ENCODE results near the gene FNDC3B.

Gene FNDC3B

GRCh38 chr3:172272698-172273097, 233.3 kb downstream of the FNDC3B start:
- DNase-seq = no peak

DNA sequence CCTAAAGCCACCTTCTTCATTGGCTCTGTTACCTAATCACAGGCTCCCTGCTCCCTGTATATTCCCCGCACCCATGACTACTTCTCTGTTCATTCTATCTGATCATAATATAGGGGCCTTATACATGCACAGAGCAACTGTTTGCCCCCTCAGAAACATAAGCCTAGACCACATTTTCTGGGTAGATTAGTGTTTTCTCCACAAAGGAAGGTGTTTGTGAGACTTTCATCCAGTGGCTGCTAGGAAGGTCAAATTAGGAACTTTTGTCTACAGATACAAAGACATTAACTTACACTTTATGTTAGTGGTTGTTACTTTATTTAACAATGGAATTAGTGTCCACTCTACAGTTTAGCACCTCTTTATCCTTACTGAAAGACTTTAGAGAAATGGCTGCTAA, 234.0 kb downstream of the FNDC3B start:
- no peak for DNase-seq

DNA sequence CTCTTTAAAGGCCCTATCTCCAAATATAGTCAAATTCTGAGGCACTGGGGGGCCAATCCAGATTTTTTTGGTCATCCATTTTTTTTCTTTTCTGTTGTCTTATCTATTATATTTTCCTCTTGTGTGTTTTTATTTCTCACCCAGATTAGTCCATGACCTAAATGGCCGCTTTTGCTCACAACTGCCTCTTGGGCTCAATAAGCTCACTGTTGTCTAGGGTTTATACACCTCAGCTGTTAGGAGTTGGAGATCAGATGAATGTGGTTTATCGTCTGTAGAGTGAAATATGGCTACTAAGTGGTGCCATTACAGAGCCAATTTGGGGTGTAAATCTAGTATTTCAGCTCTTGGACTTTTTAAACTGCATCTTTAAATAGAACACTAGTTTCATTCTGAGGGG, 235.5 kb downstream of the FNDC3B start:
- DNase-seq = no peak

DNA sequence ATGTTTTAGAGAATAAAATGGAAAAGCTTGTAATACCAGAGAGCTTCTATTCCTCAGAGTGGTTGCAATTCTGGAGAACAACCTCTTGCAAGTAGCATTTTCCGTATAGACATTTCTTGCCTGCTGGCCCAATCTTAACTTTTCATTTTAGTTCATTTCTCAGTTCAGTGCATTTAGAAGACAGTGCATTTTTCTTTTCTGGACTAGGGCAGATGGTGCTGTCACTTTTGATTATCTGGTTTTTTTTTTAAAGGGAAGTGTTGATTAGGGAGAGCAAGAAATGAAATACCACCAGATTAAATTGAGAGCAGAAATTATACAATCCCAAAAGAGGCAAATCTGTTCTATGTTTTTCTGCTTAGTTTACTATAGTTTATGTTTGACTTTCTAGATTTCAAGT, 236.2 kb downstream of the FNDC3B start:
- no peak for DNase-seq

- DNase-seq = no peak
Measured at GRCh38 chr3:172276103-172276502, 236.7 kb downstream of the FNDC3B start.

DNA sequence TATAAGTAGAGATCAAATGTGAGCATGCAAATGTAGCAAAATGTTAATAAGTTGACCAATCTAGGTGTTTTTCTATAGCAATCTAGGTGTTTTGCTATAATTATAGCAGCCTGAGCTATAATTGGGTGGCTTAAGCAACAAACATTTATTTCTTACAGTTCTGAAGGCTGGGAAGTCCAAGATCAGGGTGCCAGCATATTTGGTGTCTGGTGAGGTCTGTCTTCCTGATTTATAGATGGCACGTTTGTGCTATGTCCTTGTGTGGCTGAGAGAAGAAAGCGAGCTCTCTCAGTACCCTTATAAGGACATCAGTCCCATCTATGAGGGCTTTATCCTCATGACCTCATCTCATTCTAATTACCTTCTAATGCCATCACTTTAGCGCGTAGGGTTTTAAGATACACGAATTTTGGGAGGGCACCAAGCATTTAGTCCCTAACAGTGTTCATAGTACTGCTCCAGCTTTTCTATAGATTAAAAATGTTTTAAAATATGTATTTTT, 237.8 kb downstream of the FNDC3B start:
- no peak for DNase-seq

DNA sequence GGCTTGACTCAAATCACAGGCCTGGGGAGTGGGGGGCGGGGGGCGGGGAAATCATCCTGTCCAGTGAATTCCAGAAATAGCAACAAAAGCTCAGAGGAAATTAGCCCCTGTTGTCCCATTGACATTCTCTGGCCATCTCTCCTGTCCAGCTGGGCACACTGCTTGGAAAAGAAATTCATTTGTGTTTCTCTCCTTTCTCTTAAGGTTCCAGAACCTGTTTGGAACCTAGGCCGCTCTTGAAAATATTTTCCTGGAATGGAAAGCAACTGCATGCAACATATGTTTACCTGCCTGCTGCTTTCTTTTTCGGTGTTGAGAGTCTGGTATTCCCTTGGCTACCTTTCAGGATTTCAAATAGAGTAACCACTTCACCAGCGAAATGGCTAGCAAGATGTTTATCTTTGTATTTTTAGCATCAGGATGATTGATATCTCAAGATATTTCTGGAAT, 239.8 kb downstream of the FNDC3B start:
- DNase-seq = no peak

DNA sequence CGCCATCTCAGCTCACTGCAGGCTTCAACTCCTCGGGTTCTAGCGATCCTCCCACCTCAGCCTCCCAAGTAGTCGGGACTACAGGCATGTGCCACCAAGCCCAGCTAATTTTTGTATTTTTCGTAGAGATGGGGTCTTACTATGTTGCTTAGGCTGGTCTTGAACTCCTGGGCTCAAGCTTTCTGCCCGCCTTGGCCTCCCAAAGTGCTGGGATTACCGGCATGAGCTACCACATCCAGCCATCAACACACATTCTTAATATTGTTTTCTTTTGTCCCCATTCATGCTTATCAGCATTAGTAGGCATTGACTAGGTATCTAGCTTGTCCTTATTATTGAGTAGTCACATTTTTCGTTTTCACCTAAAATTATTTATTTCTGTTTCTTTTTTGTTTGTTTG, 240.6 kb downstream of the FNDC3B start:
- DNase-seq = no peak

GRCh38 chr3:172280406-172281051, 241.2 kb downstream of the FNDC3B start:
- no peak for DNase-seq

GRCh38 chr3:172281884-172282283, 242.5 kb downstream of the FNDC3B start:
- no peak for DNase-seq

- DNase-seq = no peak
Measured at GRCh38 chr3:172282850-172283249, 243.5 kb downstream of the FNDC3B start.

- DNase-seq = no peak
Measured at GRCh38 chr3:172283841-172284357, 244.5 kb downstream of the FNDC3B start.

- no peak for DNase-seq
Measured at GRCh38 chr3:172285844-172286243, 246.5 kb downstream of the FNDC3B start.

DNA sequence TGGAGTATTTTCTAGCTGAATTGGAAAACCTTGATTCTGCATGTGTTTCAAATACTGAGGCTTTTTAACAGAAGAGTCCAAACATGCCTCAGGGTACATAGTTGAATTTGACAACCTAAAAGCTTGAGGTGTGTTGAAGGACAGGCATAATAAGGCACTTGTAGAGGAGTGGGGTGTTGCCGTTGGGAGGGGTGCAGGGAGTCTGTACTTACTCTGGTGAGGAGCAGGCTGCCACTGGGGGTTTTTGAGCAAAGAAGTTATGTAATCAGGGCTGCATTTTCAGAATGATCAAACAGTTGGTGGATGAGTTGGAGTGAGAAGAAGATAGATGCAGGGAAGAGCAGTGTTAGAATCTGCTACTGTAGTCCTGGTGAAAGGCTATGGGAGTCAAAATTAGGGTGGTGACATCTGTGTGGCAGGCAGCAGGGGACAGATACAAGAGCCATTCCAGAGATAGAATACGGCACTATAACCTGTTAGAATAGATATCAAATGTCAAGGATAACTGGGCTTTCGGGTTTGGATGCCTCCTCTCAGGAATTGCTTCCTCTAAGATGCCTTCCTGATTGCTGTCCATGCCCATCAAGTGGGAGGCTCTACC, 247.3 kb downstream of the FNDC3B start:
- no peak for DNase-seq

DNA sequence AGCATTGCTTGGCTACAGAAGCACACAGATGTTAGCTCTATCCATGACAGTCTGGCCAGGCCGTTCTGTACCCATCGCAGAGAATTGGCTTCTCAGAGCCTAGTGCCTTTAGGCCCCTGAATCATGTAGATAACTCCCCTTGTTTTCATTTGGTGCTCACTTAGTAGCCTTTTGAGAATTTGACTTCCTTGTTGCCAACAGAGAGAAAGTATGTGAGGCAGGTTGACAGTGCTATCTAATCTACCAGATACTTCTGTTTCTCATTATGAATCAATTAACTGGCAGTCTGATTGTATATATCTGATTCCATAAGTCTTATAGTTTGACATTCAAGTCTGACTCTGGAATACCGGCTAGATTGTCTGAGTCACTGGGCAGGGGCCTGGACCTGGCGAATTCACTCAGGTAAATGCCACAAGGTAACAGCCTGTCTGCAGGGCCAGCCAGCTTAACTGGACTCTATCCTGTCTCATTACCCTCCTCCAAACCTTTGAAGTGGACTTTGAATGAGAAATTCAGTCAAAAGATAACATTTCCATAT, 248.6 kb downstream of the FNDC3B start:
- DNase-seq = no peak

- no peak for DNase-seq
Measured at GRCh38 chr3:172288651-172289050, 249.3 kb downstream of the FNDC3B start.

DNA sequence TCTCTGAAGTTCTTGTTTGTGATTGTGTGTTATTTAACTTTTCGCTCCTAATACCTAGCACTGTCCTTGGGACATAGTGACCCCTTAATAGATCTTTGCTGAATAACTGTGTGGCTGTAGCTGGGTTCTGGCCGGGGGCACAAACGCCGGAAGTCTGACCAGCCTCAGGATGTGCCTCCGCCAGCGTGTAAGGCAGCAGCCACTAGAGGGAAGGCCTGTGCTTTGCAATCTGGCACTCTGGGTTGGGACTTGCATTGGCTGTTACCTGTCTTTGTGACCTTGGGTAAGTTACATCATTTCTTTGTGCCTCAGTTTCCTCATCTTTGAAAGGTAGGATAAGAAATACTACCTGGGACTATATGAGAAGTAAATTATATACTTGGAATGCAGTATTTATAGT, 250.2 kb downstream of the FNDC3B start:
- no peak for DNase-seq

GRCh38 chr3:172290457-172290856, 251.1 kb downstream of the FNDC3B start:
- no peak for DNase-seq

DNA sequence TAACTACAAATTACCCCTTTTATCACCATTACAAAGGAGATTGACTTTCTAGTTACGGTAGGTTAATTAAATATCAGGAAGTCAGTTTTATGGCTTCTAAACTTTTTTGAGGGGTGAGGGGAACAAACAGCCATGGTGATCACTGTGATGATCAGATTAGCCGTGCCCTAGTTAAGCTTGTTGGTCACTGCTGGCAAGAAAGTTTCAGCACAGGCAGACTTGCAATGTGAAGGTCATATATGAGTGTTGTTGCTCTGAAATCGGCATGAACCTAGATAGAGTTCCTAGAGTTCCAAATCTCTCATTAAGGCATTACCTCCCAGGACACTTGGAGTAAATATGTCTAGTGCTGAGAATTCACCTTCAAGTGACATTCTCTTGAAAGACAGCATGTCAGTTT, 252.3 kb downstream of the FNDC3B start:
- no peak for DNase-seq

- DNase-seq = no peak
Measured at GRCh38 chr3:172292422-172292821, 253.0 kb downstream of the FNDC3B start.

- DNase-seq = no peak
Measured at GRCh38 chr3:172293093-172293492, 253.7 kb downstream of the FNDC3B start.

DNA sequence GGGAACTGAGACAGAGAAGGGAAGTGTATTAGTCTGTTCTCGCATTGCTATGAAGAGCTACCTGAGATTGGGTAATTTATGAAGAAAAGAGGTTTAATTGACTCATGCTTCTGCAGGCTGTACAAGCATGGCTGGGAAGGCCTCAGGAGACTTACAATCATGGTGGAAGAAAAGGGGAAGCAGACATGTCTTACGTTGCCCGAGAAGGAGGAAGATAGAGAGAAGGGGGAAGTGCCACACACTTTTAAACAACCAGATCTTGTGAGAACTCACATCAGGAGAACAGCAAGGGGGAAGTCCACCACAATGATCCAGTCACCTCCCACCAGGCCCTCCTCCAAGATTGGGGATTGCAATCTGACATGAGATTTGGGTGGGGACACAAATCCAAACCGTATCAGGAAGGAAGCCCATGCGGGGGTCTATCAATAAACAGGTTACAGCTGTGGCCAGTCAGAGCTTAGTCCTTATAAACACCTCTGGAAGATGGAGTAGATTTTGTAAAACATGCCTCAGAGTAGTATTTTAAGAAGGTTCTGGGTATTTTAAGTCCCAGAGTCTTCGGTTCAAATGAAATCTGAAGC, 254.9 kb downstream of the FNDC3B start:
- no peak for DNase-seq

DNA sequence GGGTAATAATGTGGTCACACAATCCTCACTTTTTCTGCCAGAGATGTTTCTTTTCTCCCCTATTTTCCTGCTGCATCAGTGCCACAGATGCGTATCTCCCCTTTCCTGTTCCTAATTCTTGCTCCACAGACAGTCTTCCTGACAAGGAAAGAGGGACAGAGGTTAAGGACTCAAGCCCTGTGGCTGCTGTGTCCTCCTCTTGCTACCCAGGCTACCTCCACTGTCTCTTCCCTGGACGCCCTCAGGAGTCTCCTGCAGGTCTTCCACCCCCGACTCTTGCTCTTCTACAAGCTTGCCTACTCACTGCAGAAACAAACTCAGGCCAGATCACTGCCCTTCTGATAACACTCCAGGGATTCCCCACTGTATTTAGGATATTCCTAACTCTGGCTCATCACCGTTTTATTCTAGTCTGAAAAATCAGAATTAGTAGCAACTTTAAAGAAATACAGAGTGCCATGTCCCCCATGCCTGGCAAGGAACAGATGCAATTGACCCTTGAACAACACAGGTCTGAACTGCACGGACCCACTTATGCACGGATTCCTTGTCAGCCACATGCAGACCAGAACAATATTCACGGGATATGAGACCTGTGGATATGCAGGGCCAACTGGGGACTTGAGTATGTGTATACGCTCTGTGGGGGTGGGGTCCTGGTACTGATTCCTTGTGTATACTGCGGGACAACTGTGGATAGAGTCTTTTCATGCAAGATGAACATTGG, 257.0 kb downstream of the FNDC3B start:
- no peak for DNase-seq

Data from NCI-H1092 (cell line).